Measurements from ENCODE around the gene ZNF609.
"Not testable (repeated sequence)": the region's sequence is repeated elsewhere in the genome, so short reads cannot be mapped to it uniquely, and the experiment has no call there.

Gene ZNF609

DNA sequence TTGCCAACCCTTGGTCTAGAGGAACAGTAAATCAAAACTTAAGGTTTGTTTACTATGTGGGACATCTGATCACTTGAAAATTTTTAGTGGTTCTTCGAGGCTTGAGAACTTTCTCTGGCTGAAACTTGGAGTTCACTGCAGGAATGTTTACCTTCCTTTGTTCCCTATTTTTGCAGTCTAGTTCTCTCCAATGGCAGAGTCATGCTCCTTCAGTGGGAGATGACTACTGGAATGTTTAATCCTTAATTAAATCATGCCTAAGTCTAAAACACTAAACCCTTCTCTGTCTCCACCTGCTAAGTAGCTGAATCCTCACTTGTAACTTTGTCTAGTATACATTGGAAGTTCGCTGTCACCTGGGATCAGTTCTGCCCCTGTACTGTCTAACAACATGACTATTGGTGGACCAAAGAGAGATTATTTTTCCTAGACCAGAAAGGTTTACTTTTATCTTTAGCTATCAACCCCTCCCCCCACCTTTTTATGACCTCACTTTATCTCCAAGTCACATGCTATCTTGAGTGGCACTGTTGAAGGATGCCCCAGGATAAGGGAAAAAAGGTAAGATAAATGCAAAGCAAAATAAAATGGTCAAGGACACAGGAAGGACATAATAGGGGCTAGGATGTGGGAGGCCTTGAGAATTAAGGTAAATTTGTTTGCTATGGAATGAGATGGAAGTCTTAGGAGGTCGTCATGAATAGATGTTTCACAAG is 1.2 kb upstream of the ZNF609 start:
- DNase-seq: no peak

DNA sequence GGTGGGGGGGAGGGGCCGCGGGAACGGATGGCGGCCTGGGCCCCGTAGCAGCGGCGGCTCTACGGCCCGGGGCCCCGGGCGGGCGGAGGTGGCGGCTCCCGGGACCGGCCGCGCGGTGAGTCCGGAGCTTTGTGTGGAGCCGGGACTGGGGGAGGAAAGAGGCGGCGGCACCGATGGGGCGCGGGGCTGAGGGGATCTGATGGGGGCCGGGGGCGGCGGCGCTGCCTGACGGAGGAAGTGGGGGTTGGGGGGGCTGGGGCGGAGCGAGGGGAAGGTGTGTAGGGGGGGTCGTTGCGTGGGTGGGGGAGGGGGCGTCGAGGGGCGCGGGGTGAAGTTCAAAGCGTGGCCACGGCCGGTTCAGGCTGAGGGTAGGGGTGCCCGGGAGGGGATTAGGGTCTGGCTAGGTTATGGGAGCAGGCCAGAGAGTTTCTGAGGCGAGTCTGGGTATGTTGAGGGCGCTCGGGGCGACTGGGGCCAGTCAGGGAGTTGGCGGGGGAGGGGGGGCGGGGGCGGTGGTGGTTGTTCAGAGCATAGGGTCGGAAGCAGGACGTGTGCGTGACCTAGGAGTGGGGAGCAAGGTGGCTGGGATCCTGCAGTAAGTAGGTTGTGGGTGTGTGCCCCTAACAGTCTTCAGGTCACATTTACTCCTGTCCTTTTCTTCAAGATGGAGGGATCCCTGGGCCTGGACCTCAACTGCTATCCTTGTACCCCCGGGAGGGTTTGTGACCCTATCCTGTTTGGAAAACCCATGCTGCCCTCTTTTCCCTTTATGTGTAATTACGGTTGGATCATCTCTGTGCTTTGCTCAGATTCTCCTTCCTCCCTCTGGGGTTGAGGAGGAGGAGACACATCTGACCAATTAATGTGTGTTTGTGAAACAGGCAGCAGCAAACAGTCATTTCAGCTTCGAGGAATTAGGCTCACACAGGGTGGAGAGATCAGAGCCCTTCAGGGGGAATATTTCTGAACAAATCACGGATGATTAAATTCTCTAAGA is 644 bp downstream of the ZNF609 start:
- DNase-seq: peak; percentile 19

DNA sequence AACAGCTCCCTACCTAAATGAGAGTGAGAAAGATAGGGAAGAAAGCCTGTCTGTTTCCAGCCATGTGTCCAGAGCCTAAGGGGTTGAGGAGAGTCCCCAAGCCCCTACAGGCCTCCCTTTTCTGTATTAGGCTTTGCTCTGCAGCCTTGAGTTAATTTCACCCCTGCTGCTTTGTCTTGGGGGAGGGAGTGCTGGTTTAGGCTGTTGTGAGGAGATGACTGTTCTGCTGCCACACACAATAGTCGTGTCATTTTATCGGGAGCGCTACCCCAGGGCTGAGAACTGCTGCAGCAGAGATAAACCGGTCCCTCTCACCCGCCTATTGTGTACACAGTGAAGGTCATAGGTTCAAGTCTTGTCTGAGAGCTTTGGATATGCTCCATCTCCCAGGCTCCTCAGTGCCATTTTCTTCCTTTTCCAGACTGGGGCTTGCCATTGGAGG is 1.4 kb downstream of the ZNF609 start:
- no peak for DNase-seq

DNA sequence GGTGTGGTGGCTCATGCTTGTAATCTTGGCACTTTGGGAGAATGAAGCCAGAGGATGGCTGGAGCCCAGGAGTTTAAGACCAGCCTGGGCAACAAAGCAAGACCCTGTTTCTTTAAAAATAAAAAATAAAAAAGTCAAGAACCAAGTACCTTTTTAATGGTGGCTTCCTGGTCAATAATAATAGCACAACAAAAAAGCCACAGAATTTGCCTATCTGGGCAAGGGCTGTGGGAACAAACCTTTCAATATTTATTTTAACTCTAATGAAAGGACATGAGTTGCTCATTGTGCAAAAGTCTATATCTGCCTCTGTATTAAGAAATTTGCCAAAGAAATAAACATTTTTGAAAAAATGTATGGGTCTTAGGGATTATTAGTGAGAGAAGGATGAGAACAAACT is 2.1 kb downstream of the ZNF609 start:
- no peak for DNase-seq

DNA sequence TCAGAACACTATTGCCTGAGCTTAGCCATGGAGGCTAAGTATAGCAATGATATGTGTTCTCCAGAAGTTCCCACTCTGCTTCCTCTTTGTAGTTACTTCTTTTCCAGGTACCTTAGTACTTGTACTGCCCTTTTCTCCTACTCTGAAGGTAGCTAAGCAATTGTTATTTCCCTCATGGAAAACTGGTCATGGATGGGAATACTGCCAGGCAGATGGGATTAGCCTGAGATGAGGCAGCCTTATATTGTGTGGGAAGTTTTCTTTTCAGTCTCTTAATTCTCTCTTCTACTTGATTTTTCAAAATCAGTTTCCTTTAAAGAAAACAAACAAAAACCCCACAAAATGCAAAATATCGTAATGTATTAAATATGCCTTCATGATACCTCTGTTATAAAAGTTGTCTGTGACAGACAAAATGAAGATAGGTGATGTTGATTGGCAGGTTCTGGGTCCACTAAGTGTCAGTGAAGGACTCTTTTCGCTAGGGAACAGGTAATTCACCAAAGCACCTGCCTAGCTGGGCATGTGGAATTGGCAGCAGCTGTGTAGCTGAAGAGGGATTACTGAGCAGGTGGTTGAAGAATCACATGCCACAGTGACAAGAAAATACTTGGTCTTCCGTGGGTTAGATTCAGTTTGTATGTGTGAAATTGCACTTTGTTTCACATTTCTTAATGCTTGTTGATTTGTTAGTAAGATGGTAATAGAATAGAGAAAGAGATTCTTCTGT is 4.1 kb downstream of the ZNF609 start:
- DNase-seq: no peak

DNA sequence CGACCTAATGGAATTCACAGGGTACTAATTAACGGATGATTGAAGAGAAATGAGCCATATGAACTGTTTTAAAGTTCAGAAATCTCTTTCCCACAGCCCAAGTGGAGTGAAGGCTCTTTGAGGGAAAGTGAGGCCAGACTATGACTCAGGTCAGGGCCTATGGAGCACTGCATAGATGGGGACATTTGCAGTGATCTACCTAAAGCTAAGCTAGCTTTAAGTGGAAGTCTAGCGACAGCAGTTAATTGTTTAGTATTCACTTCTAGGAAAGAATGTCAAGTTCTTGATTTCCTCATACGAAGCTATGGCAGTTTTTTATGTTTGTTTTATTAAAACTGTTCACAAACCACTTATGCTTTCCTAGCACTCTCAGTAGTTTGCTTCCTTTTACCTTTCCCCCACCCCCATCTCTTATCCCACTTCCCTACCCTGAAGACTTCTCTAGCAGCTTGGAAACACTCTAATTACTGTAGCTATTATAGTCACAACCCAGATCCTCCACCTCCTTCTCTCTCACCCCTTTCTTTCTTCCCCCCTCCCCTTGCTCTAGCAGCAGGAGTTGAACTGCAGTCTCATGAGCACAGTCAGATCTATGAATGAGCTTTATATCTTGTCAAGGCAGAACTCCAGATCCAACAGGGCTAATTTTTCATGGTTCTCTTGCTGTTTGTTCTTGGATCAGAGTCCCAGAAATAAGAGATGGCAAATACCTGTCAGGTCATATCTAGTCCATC is 6.2 kb downstream of the ZNF609 start:
- no peak for DNase-seq

DNA sequence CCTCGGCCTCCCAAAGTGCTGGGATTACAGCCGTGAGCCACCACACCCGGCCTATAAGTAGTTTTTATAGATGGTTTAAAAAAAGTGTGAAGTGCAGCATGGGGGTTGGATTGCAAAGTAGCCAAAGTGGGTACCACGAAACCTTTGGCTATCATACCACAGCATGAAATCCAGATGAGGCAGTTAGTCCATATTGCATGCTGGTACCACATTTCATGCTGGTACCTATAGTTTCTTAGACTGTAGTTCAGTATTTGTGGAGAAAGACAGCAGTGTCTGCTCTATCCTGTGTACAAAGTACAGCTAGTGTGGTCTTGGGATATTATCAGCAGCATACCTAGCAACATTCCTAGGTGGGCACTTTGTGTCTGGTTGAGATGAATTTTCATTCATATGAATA is 11.8 kb downstream of the ZNF609 start:
- DNase-seq: no peak

DNA sequence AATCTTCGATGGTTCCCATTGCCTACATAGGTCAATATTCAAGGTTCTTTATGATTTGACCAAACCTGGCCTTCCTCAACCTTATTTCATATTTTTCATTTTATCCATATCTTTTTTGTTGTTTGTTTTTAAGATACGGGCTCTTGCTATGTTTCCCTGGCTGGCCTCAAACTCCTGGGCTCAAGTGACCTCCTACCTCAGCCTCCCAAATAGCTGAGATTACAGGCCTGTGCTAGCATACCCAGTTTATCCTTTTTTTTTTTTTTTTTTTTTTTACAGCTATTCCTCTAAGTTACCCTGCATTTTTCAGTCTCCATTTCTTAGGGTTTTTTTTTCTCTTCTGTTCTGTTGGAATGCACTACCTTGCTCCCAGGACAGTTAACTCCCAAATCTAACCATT is 14.5 kb downstream of the ZNF609 start:
- DNase-seq: no peak

DNA sequence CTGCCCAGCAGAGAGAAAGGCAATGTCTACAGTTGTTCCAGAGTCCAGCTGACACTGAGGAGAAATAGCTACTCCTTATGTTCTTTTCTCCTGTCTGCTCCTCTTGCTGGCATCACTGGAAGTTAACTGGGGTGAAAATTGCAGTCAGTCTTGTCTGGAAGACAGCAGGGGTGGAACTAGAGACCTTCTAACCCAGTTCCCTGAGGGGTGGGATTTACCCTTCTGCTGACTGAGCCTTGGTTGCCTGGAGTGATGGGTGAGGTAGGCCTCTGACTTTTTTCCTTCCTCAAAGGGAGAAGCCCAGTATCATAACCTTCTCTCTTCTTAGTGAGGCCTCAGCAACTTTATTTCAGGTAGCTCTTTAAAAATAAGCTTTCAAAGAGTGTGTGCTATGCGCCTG is 16.2 kb downstream of the ZNF609 start:
- no peak for DNase-seq

DNA sequence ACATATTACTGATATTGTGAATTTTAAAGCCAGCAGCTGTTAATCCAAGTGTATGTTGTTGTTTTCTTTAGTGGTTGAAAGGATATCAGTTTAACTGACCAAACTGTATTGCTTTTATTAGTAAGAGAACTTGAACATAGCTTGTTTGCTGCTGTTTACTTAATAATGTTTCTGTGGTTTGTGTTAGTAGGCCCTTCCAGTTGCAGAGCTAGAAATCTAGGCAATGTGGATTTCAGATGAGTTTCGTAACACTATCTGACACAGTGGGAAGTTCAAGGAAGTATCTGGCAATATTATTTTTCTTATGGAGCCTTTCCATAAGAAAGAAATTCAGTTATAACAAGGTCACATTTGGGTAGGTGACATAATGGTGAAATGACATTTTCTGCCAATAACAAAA is 18.5 kb downstream of the ZNF609 start:
- no peak for DNase-seq

DNA sequence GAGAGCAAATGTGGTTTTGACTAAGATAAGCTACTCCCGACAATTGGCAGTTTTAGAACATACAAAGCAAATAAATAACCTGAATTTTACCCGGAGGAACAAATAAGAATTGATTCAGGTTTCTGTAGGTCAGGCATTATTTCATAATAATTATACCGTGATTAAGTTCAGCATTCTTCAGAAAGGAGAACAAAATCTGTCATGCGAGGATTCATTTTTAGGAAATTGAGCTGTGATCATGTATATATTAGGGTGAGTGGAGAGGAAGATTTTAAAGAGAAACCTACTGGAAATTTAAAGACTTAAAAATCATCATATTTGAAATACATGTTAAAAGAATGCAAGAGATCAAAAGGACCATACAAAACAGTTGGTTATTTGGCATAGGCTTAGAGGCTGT is 20.5 kb downstream of the ZNF609 start:
- no peak for DNase-seq

DNA sequence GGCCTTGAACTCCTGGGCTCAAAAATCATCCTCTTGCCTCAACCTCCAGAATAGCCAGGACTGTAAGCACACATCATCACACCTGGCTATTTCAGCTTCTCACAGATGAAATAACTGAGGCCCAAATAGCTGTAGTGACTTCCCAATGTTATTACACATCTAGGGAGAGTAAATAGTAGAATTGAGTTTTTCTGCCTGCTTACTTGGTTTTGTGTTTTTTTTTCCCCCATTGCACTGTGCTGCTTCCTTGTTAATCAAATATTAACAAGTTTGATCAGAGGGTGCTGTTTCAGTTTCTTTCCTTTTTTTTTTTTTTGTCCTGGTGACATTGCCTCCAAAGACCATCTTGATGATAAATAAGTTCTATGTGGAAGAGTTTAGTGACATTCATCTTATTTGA is 23.4 kb downstream of the ZNF609 start:
- no peak for DNase-seq

DNA sequence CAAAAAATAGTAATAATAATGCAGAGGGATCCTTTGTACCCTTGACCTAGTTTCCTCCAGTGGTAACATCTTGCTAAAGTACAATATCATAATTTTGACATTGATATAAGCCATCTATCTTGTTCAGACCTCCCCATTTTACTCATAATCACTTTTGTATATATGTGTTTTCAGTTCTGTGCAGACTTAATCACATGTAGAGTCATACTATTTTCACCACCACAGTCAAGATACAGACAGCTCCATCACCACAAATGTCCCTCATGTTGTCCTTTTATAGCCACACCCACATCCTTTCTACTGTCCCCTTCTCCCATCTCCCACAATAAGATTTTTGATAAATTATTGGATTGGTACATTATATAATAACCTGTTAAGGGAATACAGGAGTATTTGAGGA is 25.4 kb downstream of the ZNF609 start:
- no peak for DNase-seq

DNA sequence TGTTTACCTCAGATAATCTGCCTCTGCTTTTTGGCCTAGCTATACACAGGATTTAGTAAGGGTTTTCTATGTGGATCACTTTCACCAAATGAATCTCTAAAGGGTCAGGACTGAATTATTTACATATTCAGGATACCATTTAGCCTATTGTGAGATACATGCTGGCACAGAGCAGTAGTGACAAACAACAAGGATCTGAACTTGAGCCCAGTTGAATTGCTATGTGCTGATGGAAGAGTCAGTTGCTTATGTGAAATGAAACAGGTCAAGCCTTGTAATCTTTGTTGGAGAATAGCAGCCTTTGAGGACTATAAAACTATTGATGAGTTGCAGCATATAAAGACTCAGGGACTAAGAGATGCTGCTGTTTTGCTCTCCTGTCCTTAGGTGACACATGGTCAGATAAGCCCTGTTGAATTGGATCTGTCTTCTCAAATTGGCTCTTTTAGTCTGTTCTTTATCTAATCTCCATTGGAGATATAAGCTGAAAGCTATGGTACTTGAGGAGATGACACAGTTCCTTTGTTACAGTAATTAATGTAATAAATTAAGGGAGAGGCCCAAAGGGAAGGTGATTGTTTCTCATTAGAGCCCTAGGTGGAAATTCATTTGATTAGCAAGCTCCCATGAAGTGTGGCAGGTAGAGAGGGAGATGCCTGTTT is 30.4 kb downstream of the ZNF609 start:
- no peak for DNase-seq

DNA sequence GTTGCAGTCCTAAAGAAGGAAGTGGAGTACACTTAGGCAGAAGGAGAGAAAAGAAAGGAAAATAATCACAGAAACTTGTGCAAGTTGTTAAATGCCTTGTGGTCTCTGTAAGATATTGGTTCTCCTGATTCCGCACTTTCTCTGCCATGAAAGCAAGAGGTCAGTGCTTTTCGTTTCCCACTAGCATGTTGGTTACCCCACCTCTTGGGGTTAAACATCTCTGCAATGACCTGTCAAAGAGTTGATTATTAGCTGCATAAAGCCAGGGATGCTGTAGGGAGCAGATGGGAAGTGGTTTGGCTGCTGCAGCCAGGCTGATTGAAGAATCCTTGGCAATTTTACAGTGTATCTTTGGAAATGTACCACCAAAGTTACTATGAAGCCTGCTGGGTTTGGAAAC is 33.3 kb downstream of the ZNF609 start:
- DNase-seq: no peak

DNA sequence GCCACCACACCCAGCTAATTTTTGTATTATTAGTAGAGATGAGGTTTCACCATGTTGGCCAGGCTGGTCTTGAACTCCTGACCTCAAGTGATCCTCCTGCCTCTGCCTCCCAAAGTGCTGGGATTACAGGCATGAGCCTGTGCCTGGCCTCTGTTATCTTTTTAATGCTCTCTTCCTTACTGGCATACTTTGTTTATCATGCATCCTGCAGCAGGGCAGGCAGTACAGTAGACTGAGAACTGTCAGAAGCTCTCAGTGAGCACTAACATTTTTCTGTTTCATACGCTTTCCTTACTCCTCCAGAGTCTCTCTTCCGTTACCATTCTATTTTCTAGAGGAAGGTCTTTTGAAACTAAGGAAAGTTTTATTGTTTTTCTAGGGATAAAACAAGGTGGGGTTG is 35.6 kb downstream of the ZNF609 start:
- not testable (repeated sequence) for DNase-seq

DNA sequence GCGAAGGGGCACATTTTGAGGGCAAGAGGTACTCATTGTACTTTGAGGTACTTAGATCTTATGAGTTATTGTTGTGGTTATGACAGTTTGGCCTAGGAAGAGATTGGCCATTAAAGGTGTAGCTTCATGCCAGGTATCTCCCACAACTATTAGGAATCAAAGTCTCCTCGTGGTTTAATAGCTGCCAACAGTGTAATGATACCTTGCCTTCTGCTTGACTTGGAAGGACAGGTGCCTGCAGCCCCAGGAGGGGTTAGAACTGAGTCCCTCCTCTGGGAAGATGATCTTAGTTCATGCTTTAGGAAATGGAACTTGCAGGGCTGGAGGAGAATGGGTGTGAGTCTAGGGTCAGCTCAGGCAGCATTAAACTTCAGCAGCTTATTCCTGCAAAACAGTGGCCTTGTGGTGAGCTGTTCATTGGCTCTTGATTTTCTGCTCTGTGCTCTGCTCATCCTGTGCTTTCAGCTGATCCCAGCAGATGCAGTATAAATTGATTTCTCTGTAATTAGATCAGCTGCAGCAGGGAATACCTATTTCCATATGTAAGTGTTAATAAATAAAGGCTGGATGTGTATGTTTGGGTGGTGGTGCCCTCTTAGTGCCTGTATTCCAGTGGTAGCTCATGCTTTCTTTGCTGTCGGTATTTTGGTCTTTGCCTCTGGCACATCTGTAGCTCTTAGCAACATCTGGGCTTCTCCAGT is 40.5 kb downstream of the ZNF609 start:
- DNase-seq: no peak

DNA sequence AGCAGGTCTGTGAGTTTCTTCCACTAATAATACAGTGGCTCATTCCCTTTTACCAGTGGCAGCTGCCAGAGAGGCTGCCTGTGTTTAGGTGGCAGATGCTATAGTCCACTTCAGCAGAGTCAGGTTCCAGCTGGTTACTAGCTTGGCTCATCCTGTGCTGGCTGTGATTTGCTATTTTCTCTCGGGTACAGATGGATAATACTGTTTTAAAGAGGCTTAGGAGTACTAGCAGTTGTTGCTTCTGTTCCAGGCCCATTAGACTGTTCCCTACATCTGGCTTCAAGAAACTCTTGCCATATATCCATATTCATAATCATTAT is 41.0 kb downstream of the ZNF609 start:
- DNase-seq: no peak

DNA sequence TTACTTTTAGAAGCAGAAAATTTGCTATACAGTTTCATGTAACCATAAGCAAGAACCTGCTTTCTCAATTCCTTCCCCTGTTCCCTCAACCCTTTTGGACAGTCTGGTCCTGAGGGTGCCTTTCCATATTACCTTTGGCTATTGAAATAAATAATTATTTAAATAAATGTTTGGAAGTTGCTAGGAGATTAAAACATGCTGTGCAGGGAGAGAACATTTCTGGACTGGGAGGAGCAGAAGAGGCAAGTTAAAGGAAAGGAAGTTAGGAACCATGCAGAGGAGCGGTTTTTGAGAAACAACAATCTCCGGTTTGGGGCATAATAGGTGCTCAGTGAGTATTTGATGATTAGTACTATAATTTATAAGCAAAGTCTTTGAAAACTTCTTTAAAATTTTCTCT is 41.8 kb downstream of the ZNF609 start:
- DNase-seq: no peak

DNA sequence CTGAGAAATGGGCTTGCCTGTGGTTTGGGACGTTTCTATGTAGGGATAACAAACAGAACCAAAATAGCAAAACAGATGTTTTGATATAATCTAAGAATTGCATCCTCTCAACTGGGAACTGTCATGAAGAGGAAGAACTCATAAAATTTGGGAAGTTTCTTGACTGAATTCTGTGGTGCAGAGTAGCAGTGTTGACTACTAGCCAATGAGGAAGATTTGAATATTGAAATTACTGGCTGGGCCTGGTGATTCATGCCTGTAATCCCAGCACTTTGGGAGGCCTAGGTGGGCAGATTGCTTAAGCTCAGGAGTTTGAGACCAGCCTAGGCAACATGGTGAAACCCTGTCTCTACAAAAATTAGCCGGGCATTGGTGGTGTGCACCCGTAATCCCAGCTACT is 42.2 kb downstream of the ZNF609 start:
- DNase-seq: no peak

DNA sequence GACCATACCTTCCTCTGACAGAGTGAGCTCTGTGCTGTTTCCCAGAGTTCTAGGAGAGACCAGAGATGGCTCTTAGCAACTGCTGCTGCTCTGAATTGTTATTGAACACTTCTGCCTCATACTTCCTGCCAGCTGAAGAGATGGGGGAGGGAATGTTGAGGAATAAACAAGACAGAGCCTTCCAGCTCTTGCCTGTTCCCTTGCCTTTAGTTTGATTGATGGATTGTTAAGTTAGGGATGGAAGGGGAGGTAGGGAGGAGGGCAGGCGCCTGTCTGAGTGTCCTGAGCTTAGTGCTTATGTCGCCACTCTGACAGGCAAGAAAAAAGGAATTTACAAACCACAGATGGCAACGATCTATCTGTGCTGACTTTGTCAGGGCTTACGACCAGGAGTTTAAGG is 42.8 kb downstream of the ZNF609 start:
- no peak for DNase-seq

DNA sequence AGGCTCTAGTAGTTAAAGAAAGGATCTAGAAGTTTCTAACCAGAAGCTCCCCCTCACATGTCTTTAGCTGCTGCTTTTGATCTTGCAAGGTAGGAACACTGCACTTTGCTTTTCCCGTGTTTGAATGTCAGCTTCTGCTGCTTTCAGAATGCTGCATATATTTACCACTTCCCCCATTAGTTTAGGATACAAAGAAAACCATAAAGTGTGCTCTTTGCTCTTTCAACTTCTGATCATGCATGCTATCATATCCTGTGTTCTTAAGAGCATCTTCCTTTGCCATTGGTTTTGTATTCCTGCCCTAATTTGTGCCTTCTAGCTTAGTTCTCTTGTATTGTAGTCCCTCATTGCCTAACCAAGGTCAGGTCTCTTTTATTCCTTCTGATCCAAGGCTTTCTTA is 43.3 kb downstream of the ZNF609 start:
- no peak for DNase-seq

Measured in T-helper 9 cell (primary cell).